Astrocyte (in vitro differentiated cells and primary cell): Measurements from ENCODE around the gene HMMR. TPM values are rescaled to one million over a fixed set of nuclear protein-coding genes. Genes with fewer than 3 reads are reported as not detected.

Experiments
- DNase-seq: peaks from one replicate; pipeline ENCODE4 v3.0.0-alpha.2; 2010; ENCODE audit warnings: low read depth
- FAIRE-seq: peaks from 2 replicates; lab custom pipeline; 2011; peaks lifted over from hg19 to GRCh38; lab: Jason Lieb, UNC
- H2AFZ ChIP-seq: 2 replicates; pipeline ENCODE4 v1.6.0; 2012; ENCODE audit warnings: low read depth, low read length, inconsistent platforms
- H3K27ac ChIP-seq: 2 replicates; pipeline ENCODE4 v1.5.1; 2011; ENCODE audit warnings: low read depth, low read length, inconsistent platforms
- H3K27me3 ChIP-seq: 2 replicates; pipeline ENCODE4 v1.6.0; 2011; ENCODE audit warnings: low read length, inconsistent platforms; ENCODE audit not compliant: insufficient read depth
- H3K36me3 ChIP-seq: 2 replicates; pipeline ENCODE4 v1.5.1; 2011; ENCODE audit warnings: low read length, inconsistent platforms; ENCODE audit not compliant: insufficient read depth
- H3K4me1 ChIP-seq: 2 replicates; pipeline ENCODE4 v1.5.1; 2011; ENCODE audit warnings: low read length, inconsistent platforms; ENCODE audit not compliant: insufficient read depth
- H3K4me2 ChIP-seq: 2 replicates; pipeline ENCODE4 v1.6.0; 2012; ENCODE audit warnings: low read length, inconsistent platforms
- H3K4me3 ChIP-seq: 2 replicates; pipeline ENCODE4 v1.5.1; 2011; ENCODE audit warnings: low read depth, mild to moderate bottlenecking, low read length, inconsistent platforms; ENCODE audit not compliant: insufficient read depth
- H3K79me2 ChIP-seq: 2 replicates; pipeline ENCODE4 v1.6.0; 2012; ENCODE audit warnings: mild to moderate bottlenecking, low read length, inconsistent platforms; ENCODE audit not compliant: insufficient read depth
- H3K9ac ChIP-seq: 2 replicates; pipeline ENCODE4 v1.6.0; 2012; ENCODE audit warnings: mild to moderate bottlenecking, low read length, inconsistent platforms
- H3K9me3 ChIP-seq: 2 replicates; pipeline ENCODE4 v1.5.1; 2012; ENCODE audit warnings: low read depth, mild to moderate bottlenecking, low read length, inconsistent platforms; ENCODE audit not compliant: insufficient read depth
- H4K20me1 ChIP-seq: 2 replicates; pipeline ENCODE4 v1.6.0; 2012; ENCODE audit warnings: low read length, inconsistent platforms; ENCODE audit not compliant: insufficient read depth
- H3K27ac Mint-ChIP-seq: one replicate; pipeline ENCODE4 v1.8.0; 2021; ENCODE audit warnings: mild to moderate bottlenecking, mixed read lengths; ENCODE audit not compliant: unreplicated experiment
- H3K27me3 Mint-ChIP-seq: one replicate; pipeline ENCODE4 v1.8.0; 2021; ENCODE audit warnings: low read depth, mixed read lengths; ENCODE audit not compliant: unreplicated experiment
- H3K36me3 Mint-ChIP-seq: one replicate; pipeline ENCODE4 v1.8.0; 2021; ENCODE audit warnings: low read depth, mixed read lengths; ENCODE audit not compliant: unreplicated experiment
- H3K4me1 Mint-ChIP-seq: one replicate; pipeline ENCODE4 v1.8.0; 2021; ENCODE audit warnings: low read depth, mixed read lengths; ENCODE audit not compliant: unreplicated experiment
- H3K4me3 Mint-ChIP-seq: one replicate; pipeline ENCODE4 v1.8.0; 2021; ENCODE audit warnings: mild to moderate bottlenecking, moderate library complexity, mixed read lengths; ENCODE audit not compliant: unreplicated experiment
- H3K9me3 Mint-ChIP-seq: one replicate; pipeline ENCODE4 v1.8.0; 2021; ENCODE audit warnings: mild to moderate bottlenecking, mixed read lengths; ENCODE audit not compliant: unreplicated experiment
- EZH2 ChIP-seq: IDR thresholded peaks from 2 replicates; pipeline ENCODE4 v1.6.1; 2012; ENCODE audit warnings: mild to moderate bottlenecking, low read length, inconsistent platforms; ENCODE audit not compliant: insufficient read depth
- total RNA-seq: library from RNA; stranded (reverse); gene quantifications from 2 replicates; pipeline ENCODE4 v1.2.1, GENCODE V29; 2021
- TF ChIP-seq, protein P1 (sequence below): IDR thresholded peaks from 2 replicates; pipeline ENCODE4 v1.5.1; 2011; ENCODE audit warnings: low read depth, mild to moderate bottlenecking, inconsistent platforms, low read length, moderate library complexity; ENCODE audit not compliant: insufficient read depth

HMMR gene
- total RNA-seq, 1 donor from 2014 or later: 4.0 TPM

DNA sequence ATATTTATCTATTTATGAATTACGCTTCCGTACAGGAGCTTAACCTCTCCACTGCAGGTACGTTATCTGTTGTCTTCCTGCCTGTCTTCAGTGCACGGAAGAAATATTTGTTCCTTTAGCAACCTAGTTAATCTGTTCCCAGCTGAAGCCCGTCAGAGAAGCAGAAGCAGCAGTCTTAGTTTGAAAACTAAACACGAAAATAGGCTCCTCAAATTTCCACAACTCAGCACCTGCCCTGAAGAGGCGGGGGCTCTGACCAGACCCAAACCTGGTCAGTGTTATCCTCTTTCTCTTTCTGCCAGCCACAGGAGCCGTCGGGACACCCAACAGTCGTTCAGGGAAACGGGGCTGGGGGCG lies 992 bp upstream of the HMMR start:
- H3K4me2 ChIP-seq: peak overlapping the region; percentile 84

DNA sequence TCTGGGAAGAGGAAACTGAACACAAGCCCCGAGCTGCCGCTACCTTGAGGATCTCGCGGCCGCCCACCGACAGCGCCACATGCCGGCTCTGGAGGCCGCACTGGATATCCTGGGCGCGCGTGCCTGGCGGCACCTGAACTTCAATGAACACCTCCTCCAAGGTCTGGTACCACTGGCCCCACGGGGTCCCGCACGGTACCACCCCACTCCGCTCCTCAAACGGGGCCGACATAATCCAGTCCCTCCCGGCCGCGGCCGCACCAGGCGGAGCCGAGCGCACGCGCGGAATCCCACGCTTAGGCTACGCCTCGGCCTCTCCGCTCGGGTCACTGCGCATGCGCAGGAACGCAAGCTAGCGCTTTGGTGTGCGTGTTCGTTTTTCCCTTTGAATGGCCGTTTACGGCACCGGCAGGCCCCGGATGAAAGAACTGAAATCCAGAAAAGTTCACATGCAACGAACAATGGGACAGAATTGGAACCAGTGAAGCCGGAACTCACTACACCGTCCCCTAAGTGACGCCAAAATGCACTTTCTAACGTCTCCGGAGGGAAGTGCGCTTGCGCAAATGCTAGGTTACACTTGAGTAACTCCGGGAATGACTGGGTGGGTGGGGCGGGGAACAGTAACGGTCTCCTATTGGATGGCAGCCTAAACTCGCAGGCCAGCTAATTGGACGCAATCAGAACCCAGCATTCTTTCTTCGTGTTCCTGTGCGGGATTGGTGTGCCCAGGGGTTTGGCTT lies 442 bp upstream of the HMMR start, which contains the start of gene NUDCD2:
Gene NUDCD2, minus strand, starts transcription at position 284 of the 743 bp plus-strand sequence. Its CDS starts 52 bp downstream, at position 232.
- H3K9ac ChIP-seq: peak within 1 kb of the TSS; percentile 95
- peak within 1 kb of the TSS; percentile 89 for H3K4me2 ChIP-seq
- no peaks in the 10 kb centered on the region for H3K27me3 ChIP-seq
- H3K27ac ChIP-seq: peak within 1 kb of the TSS; percentile 100
- H3K9me3 ChIP-seq: no peaks in the 10 kb centered on the region
- no peak for TF ChIP-seq EZH2
- TF ChIP-seq, protein P1, sequence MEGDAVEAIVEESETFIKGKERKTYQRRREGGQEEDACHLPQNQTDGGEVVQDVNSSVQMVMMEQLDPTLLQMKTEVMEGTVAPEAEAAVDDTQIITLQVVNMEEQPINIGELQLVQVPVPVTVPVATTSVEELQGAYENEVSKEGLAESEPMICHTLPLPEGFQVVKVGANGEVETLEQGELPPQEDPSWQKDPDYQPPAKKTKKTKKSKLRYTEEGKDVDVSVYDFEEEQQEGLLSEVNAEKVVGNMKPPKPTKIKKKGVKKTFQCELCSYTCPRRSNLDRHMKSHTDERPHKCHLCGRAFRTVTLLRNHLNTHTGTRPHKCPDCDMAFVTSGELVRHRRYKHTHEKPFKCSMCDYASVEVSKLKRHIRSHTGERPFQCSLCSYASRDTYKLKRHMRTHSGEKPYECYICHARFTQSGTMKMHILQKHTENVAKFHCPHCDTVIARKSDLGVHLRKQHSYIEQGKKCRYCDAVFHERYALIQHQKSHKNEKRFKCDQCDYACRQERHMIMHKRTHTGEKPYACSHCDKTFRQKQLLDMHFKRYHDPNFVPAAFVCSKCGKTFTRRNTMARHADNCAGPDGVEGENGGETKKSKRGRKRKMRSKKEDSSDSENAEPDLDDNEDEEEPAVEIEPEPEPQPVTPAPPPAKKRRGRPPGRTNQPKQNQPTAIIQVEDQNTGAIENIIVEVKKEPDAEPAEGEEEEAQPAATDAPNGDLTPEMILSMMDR: no peak
- H3K4me1 Mint-ChIP-seq: no peaks in the 10 kb centered on the region
- peaks cover 6% of the 10 kb centered on the region for H3K4me1 ChIP-seq
- H3K27ac Mint-ChIP-seq: peak within 1 kb of the TSS; percentile 97
- H3K36me3 ChIP-seq: no peaks in the 10 kb centered on the region
- no peaks in the 10 kb centered on the region for H3K36me3 Mint-ChIP-seq
- H3K9me3 Mint-ChIP-seq: no peaks in the 10 kb centered on the region
- H3K4me3 ChIP-seq: peak within 1 kb of the TSS; percentile 94
- H3K27me3 Mint-ChIP-seq: no peaks in the 10 kb centered on the region
- H3K4me3 Mint-ChIP-seq: peak within 1 kb of the TSS; percentile 94
- FAIRE-seq: no peak
- peaks cover 44% of the 10 kb centered on the region for H3K79me2 ChIP-seq
- H4K20me1 ChIP-seq: no peaks in the 10 kb centered on the region
- peak; percentile 97 for DNase-seq
- peak within 1 kb of the TSS; percentile 100 for H2AFZ ChIP-seq

More for the DNA sequence above, 992 bp upstream of the HMMR start:
- H3K4me1 ChIP-seq: peaks cover 6% of the 10 kb centered on the region
- no peaks in the 10 kb centered on the region for H4K20me1 ChIP-seq
- H3K4me3 ChIP-seq: peak overlapping the region; percentile 94
- no peak for TF ChIP-seq EZH2
- TF ChIP-seq, protein P1: no peak
- Mint-ChIP-seq H3K9me3 (no peaks in the 10 kb centered on the region), H3K4me3 (peak overlapping the region; percentile 94), H3K4me1 (no peaks in the 10 kb centered on the region), H3K27ac (peak overlapping the region; percentile 97), H3K36me3 (no peaks in the 10 kb centered on the region), H3K27me3 (no peaks in the 10 kb centered on the region)
- H2AFZ ChIP-seq: peak overlapping the region; percentile 100
- DNase-seq: peak; percentile 13
- H3K9ac ChIP-seq: peak overlapping the region; percentile 95
- peak overlapping the region; percentile 100 for H3K27ac ChIP-seq
- peaks cover 41% of the 10 kb centered on the region for H3K79me2 ChIP-seq
- no peaks in the 10 kb centered on the region for H3K27me3 ChIP-seq
- H3K36me3 ChIP-seq: no peaks in the 10 kb centered on the region
- H3K9me3 ChIP-seq: no peaks in the 10 kb centered on the region
- no peak for FAIRE-seq

DNA sequence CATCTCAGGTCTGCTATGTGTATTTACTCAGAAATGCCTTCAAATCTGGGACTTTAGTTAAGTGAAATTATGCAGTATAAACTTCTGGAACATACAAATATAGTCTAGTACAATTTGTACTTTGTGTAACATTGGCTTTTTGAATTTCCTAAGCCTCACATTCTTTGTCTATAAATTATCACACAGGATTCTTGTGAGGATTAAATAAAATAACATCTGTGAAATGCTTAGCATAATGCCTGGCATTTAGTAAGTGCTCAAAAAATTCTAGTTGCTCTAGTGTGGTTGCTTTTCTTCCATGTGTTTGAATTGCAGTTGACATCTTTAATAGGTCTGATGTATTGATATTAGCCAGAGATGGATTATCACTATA lies 2.6 kb downstream of the HMMR start:
- FAIRE-seq (no peak), DNase-seq (no peak)
- no peaks in the 10 kb centered on the region for H3K9me3 Mint-ChIP-seq
- Histone ChIP-seq H3K4me1 (peaks cover 6% of the 10 kb centered on the region), H3K36me3 (no peaks in the 10 kb centered on the region), H4K20me1 (no peaks in the 10 kb centered on the region), H3K4me2 (peak overlapping the region; percentile 89), H2AFZ (peak overlapping the region; percentile 48), H3K79me2 (peaks cover 36% of the 10 kb centered on the region), H3K27me3 (no peaks in the 10 kb centered on the region), H3K9me3 (no peaks in the 10 kb centered on the region), H3K27ac (no peak overlapping the region), H3K9ac (peak overlapping the region; percentile 87), H3K4me3 (no peak overlapping the region)
- no peaks in the 10 kb centered on the region for H3K4me1 Mint-ChIP-seq
- H3K4me3 Mint-ChIP-seq: no peak overlapping the region
- TF ChIP-seq EZH2: no peak
- TF ChIP-seq, protein P1: no peak
- no peaks in the 10 kb centered on the region for H3K36me3 Mint-ChIP-seq
- H3K27me3 Mint-ChIP-seq: no peaks in the 10 kb centered on the region
- H3K27ac Mint-ChIP-seq: no peak overlapping the region
